HG03039 (cell line): Measurements from ENCODE around the gene APLF.

ENCODE experiments used
- ATAC-seq: cut with Tn5 transposase; IDR thresholded peaks from one replicate; pipeline ENCODE4 v1.9.1; 2021; ENCODE audit warnings: mild to moderate bottlenecking, moderate library complexity; ENCODE audit not compliant: unreplicated experiment

Gene APLF

GRCh38 chr2:68467077-68467960, at the start of gene APLF, which contains the start of gene FBXO48:
Gene APLF (plus strand): TSS chr2:68467585. CDS start chr2:68467732, 147 bp downstream.
Gene FBXO48 (minus strand): TSS chr2:68467294. CDS start chr2:68465145, 2,149 bp downstream.
- peak; percentile 94 for ATAC-seq

- no peak for ATAC-seq
Measured at GRCh38 chr2:68417926-68418325, 49.5 kb upstream of the APLF start.

- ATAC-seq: no peak
Measured at GRCh38 chr2:68418419-68418818, 49.0 kb upstream of the APLF start.

- no peak for ATAC-seq
Measured at GRCh38 chr2:68418855-68419254, 48.5 kb upstream of the APLF start.

GRCh38 chr2:68420254-68420910, 47.0 kb upstream of the APLF start:
- ATAC-seq: no peak

DNA sequence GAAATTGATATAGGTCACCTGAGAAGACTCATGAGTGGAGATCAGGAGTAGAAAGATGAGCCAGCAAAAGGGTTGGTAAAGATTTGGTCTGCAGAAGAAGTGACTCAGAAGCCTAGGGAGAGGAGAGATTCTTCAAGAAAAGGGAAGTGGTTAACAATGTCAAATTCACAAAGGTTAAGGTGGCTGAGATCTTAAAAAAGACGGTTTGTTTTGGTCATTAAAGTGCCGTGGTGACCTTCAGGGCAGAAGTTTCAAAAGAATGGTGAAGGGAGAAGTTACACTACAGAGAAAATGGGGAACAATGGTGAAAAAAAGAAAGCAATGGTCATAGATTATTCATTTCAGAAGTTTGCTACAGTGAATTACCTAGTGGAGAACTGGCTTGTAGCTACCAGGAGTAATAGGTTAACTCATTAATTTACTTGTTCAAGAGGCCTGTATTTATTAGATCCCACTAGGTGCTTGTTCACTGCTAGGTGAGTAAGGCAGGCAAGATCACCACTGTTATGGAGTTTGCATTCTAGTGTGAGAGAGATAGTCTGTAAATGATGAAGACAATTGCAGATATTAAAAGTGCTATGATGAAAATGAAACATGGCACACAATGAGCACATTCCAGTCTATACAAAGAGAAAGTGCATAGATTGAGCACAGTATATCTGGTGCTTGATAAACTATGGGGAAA, 43.3 kb upstream of the APLF start:
- ATAC-seq: peak; percentile 66

GRCh38 chr2:68425503-68425902, 41.9 kb upstream of the APLF start:
- ATAC-seq: no peak

DNA sequence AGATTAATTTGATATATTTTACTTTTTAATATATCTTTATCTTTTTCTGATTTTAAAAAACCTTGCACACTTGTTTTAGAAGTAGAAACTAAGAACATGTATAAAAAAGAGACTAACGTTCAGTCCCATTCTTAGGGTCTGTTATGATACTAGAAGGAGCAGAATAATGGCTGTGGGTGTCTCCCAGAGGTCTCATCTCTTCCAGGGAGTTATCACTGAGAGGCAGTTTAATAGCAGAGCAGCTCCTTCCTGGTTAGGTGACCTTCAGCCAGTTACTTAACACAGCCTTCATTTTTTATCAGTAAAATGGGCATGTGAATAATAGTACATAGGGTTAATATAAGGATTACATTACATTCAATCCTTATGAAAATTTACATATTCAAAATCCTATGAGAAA, 40.9 kb upstream of the APLF start:
- no peak for ATAC-seq

DNA sequence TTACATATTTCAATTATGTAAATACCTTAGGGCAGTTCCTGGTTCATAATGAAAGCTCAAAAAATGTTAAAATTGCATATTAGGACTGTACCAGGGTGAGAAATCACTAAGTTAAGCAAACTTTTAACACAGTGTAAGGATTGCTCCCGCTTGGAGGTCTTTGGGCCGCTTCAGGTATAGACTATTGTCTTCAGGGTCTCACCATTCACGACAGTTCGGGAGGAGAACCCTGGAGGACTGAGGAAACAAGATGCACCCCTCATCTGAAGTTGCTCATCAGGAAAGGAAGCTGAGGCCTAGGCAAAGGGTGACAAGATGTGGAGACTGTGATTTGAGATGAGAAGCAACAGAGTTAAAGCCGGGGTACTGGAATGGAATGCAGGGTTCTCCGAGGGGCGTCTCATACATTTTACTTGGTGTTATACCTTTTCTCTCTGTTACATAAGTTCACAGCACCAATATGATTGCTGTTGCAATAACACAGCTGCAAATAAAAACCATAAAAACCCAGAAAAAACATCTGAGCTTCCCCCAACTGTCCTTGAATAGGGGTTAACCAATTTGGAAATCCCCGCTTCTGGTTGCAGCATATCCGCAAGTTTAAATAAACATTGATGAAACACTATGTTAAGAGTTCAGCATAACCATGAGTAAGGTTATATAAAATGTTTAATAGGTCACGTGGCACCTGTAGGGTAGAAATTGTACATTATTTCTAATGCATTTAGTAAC, 40.4 kb upstream of the APLF start:
- ATAC-seq: peak; percentile 31

GRCh38 chr2:68428126-68428525, 39.3 kb upstream of the APLF start:
- ATAC-seq: no peak

DNA sequence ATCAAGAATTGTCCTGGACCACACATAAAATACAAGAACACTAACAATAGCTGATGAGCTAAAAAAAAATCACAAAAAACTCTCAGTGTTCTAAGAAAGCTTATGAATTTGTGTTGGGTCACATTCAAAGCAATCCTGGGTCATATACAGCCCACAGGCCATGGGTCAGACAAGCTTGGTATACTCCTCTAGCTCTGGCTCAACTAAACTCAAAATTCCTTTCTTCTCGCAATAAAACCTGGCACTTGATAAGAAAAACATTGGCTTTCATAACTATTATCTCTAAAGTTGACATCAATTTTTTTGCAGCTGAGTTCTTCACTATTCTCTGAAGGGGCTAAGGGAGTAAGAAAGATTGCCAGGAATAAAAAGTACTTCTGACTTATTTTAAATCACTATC, 38.6 kb upstream of the APLF start:
- ATAC-seq: no peak

GRCh38 chr2:68429311-68429826, 38.0 kb upstream of the APLF start:
- no peak for ATAC-seq

- no peak for ATAC-seq
Measured at GRCh38 chr2:68431316-68431972, 35.9 kb upstream of the APLF start.

DNA sequence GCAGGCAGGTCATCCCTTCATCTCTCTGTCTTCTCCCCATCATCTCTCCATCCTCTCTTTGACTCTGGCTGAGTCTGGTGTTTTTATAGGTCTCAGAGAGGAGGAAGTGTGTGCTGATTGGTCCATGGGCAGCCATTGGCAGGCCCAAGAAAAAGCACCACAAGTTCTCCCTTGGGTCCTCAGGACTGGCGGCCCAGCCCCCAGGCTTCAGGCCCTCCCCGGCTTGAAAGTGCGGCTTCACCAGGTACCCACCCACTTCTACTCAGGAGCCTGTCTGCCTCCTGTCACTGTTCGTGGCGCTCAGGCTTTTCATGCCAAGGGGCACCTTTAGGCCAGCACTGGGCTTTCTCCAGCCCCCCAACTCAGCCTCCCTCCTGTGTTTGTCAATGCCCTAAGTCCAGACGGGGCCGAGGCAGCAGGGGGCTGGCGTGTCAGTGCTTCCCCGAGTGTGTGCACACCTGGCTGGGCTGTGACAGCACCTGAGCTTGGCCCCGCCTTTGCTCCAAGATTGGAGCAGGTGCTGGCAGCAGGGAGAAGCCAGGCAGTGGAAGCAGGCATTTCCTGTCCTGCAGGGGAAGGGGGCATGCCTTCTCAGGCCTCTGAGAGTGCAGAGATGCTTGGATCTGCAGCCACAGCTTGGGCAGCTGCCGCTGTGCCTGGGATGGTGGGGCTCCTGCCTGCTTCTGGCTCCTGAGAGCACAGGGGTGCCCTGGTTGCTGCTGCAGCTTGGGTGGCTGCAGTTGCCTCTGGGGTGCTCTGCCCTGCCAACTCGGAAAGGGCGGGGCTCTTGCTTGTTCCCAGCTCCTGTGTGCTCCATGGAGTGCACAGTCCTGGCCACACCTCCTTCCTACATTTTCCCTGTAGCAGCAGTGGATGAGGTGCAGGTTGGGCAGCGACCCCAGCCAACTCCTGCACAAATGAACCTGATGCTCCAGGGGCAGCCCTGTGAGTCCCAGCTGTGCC, 34.4 kb upstream of the APLF start:
- ATAC-seq: no peak

GRCh38 chr2:68434981-68435380, 32.4 kb upstream of the APLF start:
- ATAC-seq: no peak

GRCh38 chr2:68435615-68436014, 31.8 kb upstream of the APLF start:
- ATAC-seq: no peak

- ATAC-seq: no peak
Measured at GRCh38 chr2:68436270-68436669, 31.1 kb upstream of the APLF start.

- ATAC-seq: no peak
Measured at GRCh38 chr2:68438455-68439303, 28.7 kb upstream of the APLF start.
